CD1c-positive myeloid dendritic cell (primary cell): ENCODE measurements around the gene CDK5R2.

ENCODE experiments used
- DNase-seq: peaks from one replicate; pipeline ENCODE4 v3.0.0-alpha.2; 2016; ENCODE audit errors: extremely low spot score

The CDK5R2 gene

GRCh38 chr2:218986148-218986761, 26.8 kb downstream of the CDK5R2 start:
- no peak for DNase-seq

- DNase-seq: no peak
Measured at GRCh38 chr2:218988164-218988563, 28.7 kb downstream of the CDK5R2 start.

- no peak for DNase-seq
Measured at GRCh38 chr2:218988650-218989049, 29.2 kb downstream of the CDK5R2 start.

- no peak for DNase-seq
Measured at GRCh38 chr2:218990052-218990451, 30.6 kb downstream of the CDK5R2 start.

- DNase-seq: no peak
Measured at GRCh38 chr2:218990612-218991011, 31.1 kb downstream of the CDK5R2 start.

- DNase-seq: no peak
Measured at GRCh38 chr2:218991674-218992168, 32.3 kb downstream of the CDK5R2 start.

GRCh38 chr2:218992196-218992595, 32.7 kb downstream of the CDK5R2 start:
- no peak for DNase-seq

- no peak for DNase-seq
Measured at GRCh38 chr2:218992703-218993344, 33.4 kb downstream of the CDK5R2 start.

GRCh38 chr2:218993345-218994315, 34.2 kb downstream of the CDK5R2 start, which contains the start of gene CRYBA2:
CRYBA2 (minus strand) TSS chr2:218993422; CDS start chr2:218993176, 246 bp downstream.
- DNase-seq: no peak

GRCh38 chr2:218995561-218995960, 36.1 kb downstream of the CDK5R2 start:
- DNase-seq: no peak

GRCh38 chr2:218995972-218996711, 36.7 kb downstream of the CDK5R2 start:
- peak; percentile 89 for DNase-seq

- DNase-seq: no peak
Measured at GRCh38 chr2:218996937-218997336, 37.5 kb downstream of the CDK5R2 start.

- DNase-seq: no peak
Measured at GRCh38 chr2:218997731-218998130, 38.3 kb downstream of the CDK5R2 start.

GRCh38 chr2:218998414-218999002, 39.0 kb downstream of the CDK5R2 start:
- DNase-seq: no peak

GRCh38 chr2:218999021-218999880, 39.8 kb downstream of the CDK5R2 start:
- DNase-seq: no peak

GRCh38 chr2:218999881-219000568, 40.6 kb downstream of the CDK5R2 start:
- DNase-seq: no peak

- DNase-seq: no peak
Measured at GRCh38 chr2:219000569-219000960, 41.1 kb downstream of the CDK5R2 start.

GRCh38 chr2:219001100-219001576, 41.7 kb downstream of the CDK5R2 start:
- DNase-seq: no peak
